Natural killer cell (primary cell): ENCODE data around the gene ROBO4. TPM values are rescaled to one million over a fixed set of nuclear protein-coding genes. Genes with fewer than 3 reads are reported as not detected.
A peak's percentile ranks its signal among the peaks of the same experiment; 100 is the strongest.

Experiments used
- ATAC-seq, 3 donors: fragments of 150-1000 bp in 2 of 3; fragments of 200-7000 bp in 1 of 3; cut with Tn5 transposase; 1 replicate in 1 of 3; 2 replicates in 2 of 3; pipeline ENCODE4 v1.10.0; 2021; ENCODE audit warnings: mild to moderate bottlenecking in 2 of 3, moderate library complexity in 2 of 3
- DNase-seq, 2 donors: peaks; one replicate each; pipeline versions ENCODE4 v3.0.0 to v3.0.0-alpha.2; 2013 to 2021; ENCODE audit warnings: mixed read lengths in 1 of 2
- H3K27ac ChIP-seq: one replicate; pipeline ENCODE4 v1.5.1; 2013; ENCODE audit warnings: mild to moderate bottlenecking, low read length
- H3K27me3 ChIP-seq: one replicate; pipeline ENCODE4 v1.6.1; 2013; ENCODE audit warnings: low read length; ENCODE audit not compliant: control insufficient read depth, insufficient read depth
- H3K36me3 ChIP-seq: one replicate; pipeline ENCODE4 v1.6.1; 2013; ENCODE audit warnings: low read length; ENCODE audit not compliant: control insufficient read depth, insufficient read depth
- H3K4me1 ChIP-seq: one replicate; pipeline ENCODE4 v1.6.1; 2013; ENCODE audit warnings: low read length; ENCODE audit not compliant: control insufficient read depth, insufficient read depth
- H3K4me3 ChIP-seq: one replicate; pipeline ENCODE4 v1.5.1; 2013; ENCODE audit warnings: low read length
- H3K9me3 ChIP-seq: one replicate; pipeline ENCODE4 v1.6.1; 2013; ENCODE audit warnings: low read length; ENCODE audit not compliant: control insufficient read depth, insufficient read depth
- H3K27ac Mint-ChIP-seq, 2 donors: one replicate each; pipeline ENCODE4 v1.8.0; 2022; ENCODE audit warnings: mild to moderate bottlenecking in 2 of 2, mixed read lengths in 2 of 2, moderate library complexity in 1 of 2
- H3K27me3 Mint-ChIP-seq, 2 donors: one replicate each; pipeline ENCODE4 v1.8.0; 2022; ENCODE audit warnings: low read depth in 2 of 2, mixed read lengths in 2 of 2
- H3K36me3 Mint-ChIP-seq: one replicate; pipeline ENCODE4 v1.8.0; 2022; ENCODE audit warnings: mixed read lengths
- H3K4me1 Mint-ChIP-seq, 2 donors: one replicate each; pipeline ENCODE4 v1.8.0; 2022; ENCODE audit warnings: mixed read lengths in 2 of 2
- H3K4me3 Mint-ChIP-seq: one replicate; pipeline ENCODE4 v1.8.0; 2022; ENCODE audit warnings: mild to moderate bottlenecking, moderate library complexity, mixed read lengths
- H3K9me3 Mint-ChIP-seq, 2 donors: one replicate each; pipeline ENCODE4 v1.8.0; 2022; ENCODE audit warnings: mixed read lengths in 2 of 2
- CTCF ChIP-seq: fragments of 200-600 bp; IDR thresholded peaks from one replicate; pipeline ENCODE4 v1.8.0; 2022; ENCODE audit warnings: antibody characterized with exemption
- WGBS: methylation state at CpG from one replicate; pipeline ENCODE4 v1.1.7; 2013; ENCODE audit warnings: missing lambda C conversion rate; ENCODE audit not compliant: insufficient coverage; 5-methylcytosine and 5-hydroxymethylcytosine counted together
- intact Hi-C: fragments of 100-400 bp; cut with micrococcal nuclease; formaldehyde crosslinking; loops from one replicate; pipeline ENCODE4 v1.14.2; 2022
- total RNA-seq, 4 donors: library from RNA; stranded (reverse); fragments of 120-200 nt in 1 of 4; gene quantifications; one replicate each; pipeline versions ENCODE4 v1.2.3 to v1.2.4, GENCODE V29; 2013 to 2022

Gene ROBO4
- total RNA-seq, 3 donors from 2014 or later (not counting 1 experiment from before 2014, with no cell fraction given), result not detected

DNA sequence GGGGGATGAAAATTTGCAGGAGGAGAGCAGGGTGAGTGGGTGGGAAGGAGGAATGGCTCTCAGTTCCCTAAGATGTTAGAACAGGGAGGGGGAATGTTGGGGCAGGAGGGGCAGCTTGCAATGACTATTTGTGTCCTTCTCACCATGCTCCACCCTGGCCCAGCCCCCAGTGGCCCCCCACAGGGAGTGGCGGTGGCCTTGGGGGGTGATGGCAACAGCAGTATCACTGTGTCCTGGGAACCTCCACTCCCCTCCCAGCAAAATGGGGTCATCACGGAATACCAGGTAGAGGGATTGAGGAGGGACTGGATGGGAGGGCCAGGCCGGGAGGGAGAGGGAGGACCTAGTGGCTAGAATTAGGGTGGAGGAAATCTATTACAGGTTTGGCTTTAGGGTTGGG, 22.3 kb downstream of the ROBO4 start:
- Mint-ChIP-seq H3K9me3 (no peaks in the 10 kb centered on the region), H3K36me3 (no peaks in the 10 kb centered on the region), H3K4me3 (peak overlapping the region; percentile 90), H3K27ac (peak overlapping the region in 1 of 2 donors; percentile 63), H3K4me1 (peaks cover 16 to 53% of the 10 kb centered on the region in 2 donors), H3K27me3 (peaks cover 30 to 35% of the 10 kb centered on the region in 2 donors)
- no peak for DNase-seq
- intact Hi-C loops, result loop anchor here (5.0 kb wide), 1 partner anchor 77 kb away; the partner anchor contains the start of gene CCDC15
- Histone ChIP-seq H3K4me1 (peaks cover 19% of the 10 kb centered on the region), H3K9me3 (no peaks in the 10 kb centered on the region), H3K36me3 (no peaks in the 10 kb centered on the region), H3K27ac (no peak overlapping the region), H3K4me3 (no peak overlapping the region), H3K27me3 (peaks cover 7% of the 10 kb centered on the region)
- no peak for TF ChIP-seq CTCF
- 78% methylated on average over 3 of the region's 3 CpGs for WGBS
- no peak for ATAC-seq

DNA sequence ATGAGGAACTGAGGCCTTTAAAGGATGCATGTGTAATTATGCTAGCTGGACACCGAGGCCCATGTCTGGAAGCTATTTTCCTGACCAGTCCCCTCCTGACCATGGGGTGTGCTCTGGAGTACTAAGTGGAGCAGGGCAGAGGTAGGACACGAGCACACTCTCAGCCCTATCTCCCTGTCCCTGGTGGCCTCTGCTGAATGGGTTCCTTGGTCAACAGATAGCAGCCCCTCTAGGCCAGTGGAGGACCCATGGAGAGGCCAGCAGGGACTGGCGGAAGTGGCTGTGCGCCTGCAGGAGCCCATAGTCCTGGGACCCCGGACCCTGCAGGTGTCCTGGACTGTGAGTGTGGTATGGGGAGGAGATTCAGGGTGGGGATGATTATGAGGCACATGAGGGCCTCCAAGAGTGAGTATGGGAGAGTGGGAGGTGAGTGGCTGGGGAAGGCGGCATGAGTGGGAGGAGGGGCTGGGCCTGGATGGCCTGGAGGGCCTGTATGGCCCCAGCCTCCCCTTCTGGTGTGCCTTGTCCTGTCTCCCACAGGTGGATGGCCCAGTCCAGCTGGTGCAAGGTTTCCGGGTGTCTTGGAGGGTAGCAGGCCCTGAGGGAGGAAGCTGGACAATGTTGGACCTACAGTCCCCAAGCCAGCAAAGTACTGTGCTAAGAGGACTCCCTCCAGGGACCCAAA, 23.0 kb downstream of the ROBO4 start:
- Mint-ChIP-seq H3K27ac (peak overlapping the region in 1 of 2 donors; percentile 63), H3K9me3 (no peaks in the 10 kb centered on the region), H3K4me1 (peaks cover 16 to 46% of the 10 kb centered on the region in 2 donors), H3K36me3 (no peaks in the 10 kb centered on the region), H3K27me3 (peaks cover 37 to 42% of the 10 kb centered on the region in 2 donors), H3K4me3 (peak overlapping the region; percentile 73)
- no peak for TF ChIP-seq CTCF
- no peaks in the 10 kb centered on the region for H3K36me3 ChIP-seq
- DNase-seq (no peak), ATAC-seq (no peak)
- no peak overlapping the region for H3K27ac ChIP-seq
- H3K27me3 ChIP-seq, result peaks cover 12% of the 10 kb centered on the region
- peaks cover 19% of the 10 kb centered on the region for H3K4me1 ChIP-seq
- 92% methylated on average over 7 of the region's 7 CpGs for WGBS
- no peak overlapping the region for H3K4me3 ChIP-seq
- intact Hi-C loops, result loop anchor here (5.0 kb wide), 1 partner anchor 78 kb away; the partner anchor contains the start of gene CCDC15
- H3K9me3 ChIP-seq, result no peaks in the 10 kb centered on the region

- intact Hi-C loops, result no loop called here
- TF ChIP-seq CTCF, result no peak
- Histone ChIP-seq H3K27me3 (peaks cover 20% of the 10 kb centered on the region), H3K4me1 (peaks cover 25% of the 10 kb centered on the region), H3K36me3 (no peaks in the 10 kb centered on the region), H3K4me3 (no peak overlapping the region), H3K27ac (no peak overlapping the region), H3K9me3 (no peaks in the 10 kb centered on the region)
- no peak overlapping the region for H3K27ac Mint-ChIP-seq
- H3K36me3 Mint-ChIP-seq, result no peaks in the 10 kb centered on the region
- ATAC-seq, result no peak
- H3K27me3 Mint-ChIP-seq, result peaks cover 45 to 48% of the 10 kb centered on the region in 2 donors
- peak overlapping the region; percentile 58 for H3K4me3 Mint-ChIP-seq
- 90% methylated on average over 8 of the region's 8 CpGs for WGBS
- no peak for DNase-seq
- no peaks in the 10 kb centered on the region for H3K9me3 Mint-ChIP-seq
- H3K4me1 Mint-ChIP-seq, result peaks cover 16 to 47% of the 10 kb centered on the region in 2 donors
Measured at GRCh38 chr11:124873951-124874350, 23.7 kb downstream of the ROBO4 start.
